ENCODE results near the gene ITGAV.

ITGAV gene

GRCh38 chr2:186614373-186614772, 24.5 kb downstream of the ITGAV start:
- no peak for DNase-seq

GRCh38 chr2:186617148-186617547, 27.3 kb downstream of the ITGAV start:
- no peak for DNase-seq

DNA sequence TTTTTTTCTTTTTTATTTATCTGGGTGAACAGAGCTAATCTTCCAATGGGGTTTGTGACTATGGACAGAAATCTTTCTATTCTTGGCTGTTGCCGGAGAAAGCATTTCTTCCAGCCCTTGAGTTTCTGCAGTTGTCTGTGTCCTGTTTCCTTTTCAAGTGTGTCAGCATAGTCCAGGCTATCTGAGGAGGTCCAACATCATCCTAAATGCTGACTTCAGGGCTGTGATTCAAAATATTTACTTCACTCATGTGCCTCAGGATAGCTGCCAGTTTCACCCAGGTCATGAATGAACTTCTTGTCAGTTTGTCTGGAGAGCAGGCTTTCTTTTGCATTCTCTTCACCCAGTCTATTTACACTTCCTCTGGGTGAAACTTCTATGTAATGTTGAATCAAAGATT, 27.9 kb downstream of the ITGAV start:
- no peak for DNase-seq

DNA sequence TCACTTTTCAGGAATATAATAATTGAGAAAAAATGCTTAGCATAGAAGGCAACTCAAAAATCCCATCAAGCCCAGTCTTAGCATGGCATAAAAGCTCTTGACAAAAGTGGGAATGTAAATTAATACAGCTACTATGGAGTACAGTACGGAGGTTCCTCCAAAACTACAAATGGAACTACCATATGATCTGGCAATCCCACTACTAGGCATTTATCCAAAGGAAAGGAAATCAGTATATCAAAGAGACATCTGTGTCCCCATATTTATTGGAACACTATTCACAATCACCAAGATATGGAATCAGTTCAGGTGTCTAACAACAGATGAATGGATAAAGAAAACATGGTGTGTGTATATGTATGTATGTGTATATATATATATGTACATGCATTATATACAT, 28.8 kb downstream of the ITGAV start:
- DNase-seq: no peak

- no peak for DNase-seq
These were observed 33.2 kb downstream of the ITGAV start for GRCh38 chr2:186623084-186623483.

DNA sequence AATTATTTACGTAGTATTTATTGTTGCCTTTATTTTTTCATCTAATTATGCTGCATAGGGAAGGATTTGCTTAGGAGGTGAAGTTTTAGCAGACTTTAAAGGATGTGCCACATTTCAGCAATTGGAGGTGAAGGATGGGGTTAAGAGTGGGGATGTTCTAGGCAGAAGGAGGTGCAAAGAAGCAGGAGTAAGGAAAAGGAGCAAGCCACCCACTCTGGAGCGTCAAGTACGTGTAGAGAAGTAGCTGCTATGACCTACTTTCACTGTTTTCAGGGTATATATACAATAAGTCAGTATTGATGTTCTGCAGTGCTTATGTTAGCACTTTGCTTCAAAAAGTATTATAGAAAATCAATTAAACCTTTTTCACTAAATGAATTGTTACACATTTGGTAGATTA, 34.4 kb downstream of the ITGAV start:
- no peak for DNase-seq

DNA sequence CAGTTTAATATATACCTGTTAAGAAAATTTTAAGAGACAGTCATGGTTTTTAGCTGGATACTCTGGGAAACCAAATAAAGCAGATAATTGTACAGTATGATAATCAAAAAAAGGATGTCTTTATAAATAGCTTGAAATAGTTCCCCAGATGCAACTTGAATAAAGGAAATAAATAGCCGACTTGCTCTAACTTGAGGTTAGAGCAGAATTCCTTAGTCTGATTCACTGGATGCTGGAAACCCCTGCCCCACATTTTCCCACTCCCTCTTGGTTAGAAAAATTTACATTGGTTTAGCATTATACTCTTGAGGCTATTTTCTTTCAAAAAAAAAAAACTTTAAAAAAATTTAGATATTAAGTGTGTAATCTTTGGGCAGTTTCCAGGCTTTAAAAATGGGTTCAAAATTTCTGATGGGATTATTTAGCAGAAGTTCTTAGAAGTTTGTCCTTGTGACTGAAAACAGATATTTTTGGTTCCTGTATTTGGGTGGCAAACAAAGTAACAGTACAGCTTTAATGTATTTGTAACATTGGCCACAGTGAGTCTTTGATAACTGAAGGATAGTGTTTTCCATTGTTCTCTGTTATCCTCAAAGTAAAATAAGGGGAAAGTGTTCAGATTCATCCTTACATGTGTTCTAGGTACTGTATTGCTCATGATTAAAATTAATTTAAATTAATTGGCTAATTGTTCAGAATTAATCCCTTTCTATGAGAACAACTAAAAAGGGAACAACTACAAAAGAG, 39.6 kb downstream of the ITGAV start:
- DNase-seq: no peak

DNA sequence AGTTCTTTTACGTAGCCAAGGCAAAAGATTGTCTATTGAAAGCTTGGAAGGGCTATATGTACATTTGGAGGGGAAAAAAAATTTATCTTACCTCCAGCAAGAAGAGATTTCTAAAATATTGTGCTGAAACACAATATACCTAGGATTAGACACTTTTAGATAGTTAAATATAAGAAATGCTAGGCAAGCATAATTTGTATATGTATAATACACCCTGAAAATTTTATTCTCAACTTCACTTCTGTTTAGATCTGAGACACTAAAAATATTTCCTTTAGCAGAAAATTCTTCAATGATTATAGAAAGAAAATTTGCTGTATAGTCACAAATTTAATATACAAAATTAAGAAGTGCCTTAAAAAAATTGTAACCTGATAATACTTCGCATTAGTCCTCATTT, 42.6 kb downstream of the ITGAV start:
- DNase-seq: no peak

- no peak for DNase-seq
These were observed 44.8 kb downstream of the ITGAV start for GRCh38 chr2:186634701-186635100.

- no peak for DNase-seq
These were observed 47.1 kb downstream of the ITGAV start for GRCh38 chr2:186636800-186637496.

GRCh38 chr2:186637497-186637800, 47.6 kb downstream of the ITGAV start:
- no peak for DNase-seq

- DNase-seq: no peak
These were observed 50.1 kb downstream of the ITGAV start for GRCh38 chr2:186639939-186640338.

- DNase-seq: no peak
These were observed 51.4 kb downstream of the ITGAV start for GRCh38 chr2:186641132-186641806.

- no peak for DNase-seq
These were observed 52.0 kb downstream of the ITGAV start for GRCh38 chr2:186641807-186642321.

DNA sequence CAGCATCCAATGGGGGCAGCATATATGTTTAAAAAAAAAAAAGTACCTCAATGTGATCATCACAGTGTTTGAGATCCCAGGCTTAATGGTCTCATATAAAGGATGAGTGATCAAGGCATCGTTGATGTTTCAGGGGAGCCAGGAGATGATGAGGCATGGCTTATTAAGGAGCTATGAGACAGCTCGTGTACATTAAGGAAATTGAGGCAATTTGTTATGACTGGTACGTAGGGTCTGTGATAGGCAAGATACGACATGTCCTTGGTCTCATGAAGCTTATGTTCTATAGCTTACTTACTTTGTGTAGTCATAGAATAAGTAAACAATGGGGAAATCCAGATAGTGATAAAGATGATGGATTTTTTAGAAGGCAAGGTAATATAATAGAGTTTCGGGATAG, 54.9 kb downstream of the ITGAV start:
- DNase-seq: no peak

DNA sequence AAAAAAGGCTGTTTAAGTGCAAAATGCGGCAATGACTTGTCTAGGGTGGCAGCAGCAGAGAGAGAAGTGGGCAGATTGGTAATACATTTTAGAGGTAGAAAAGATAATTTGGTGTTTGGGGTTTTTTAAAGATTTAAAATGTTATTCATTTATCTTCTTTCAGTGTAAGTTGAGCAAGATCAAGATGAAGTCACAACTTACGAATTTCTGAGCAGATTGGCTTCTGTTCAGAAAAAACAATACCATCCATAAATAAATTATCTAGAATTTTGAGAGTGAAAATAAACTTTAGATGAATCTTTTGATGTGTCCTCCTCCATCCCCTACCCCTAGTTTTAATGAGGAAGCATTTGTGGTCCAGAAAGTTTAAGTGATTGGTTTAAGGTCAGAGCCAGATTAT, 56.1 kb downstream of the ITGAV start:
- DNase-seq: no peak

DNA sequence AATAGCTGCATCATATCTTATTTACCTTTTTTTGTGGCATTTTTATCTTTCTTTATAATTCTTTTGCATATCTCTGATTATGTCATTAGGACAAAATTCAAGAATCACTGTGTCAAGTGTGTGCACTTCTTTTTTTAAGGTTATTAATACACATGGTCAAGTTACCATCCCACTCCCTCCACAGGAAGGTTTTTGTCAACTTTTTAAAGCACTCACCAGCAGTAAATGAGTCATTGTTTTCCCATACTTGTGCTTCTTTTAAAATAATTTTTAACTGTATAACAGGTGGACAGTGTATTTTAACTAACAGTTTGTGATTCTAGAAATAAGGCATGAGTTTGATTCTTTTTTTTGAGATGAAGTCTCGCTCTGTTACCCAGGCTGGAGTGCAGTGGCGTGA, 58.3 kb downstream of the ITGAV start:
- DNase-seq: no peak

GRCh38 chr2:186653511-186653910, 63.7 kb downstream of the ITGAV start:
- DNase-seq: no peak

GRCh38 chr2:186659383-186659782, 69.5 kb downstream of the ITGAV start:
- DNase-seq: no peak

GRCh38 chr2:186664385-186665043, 74.7 kb downstream of the ITGAV start:
- no peak for DNase-seq

DNA sequence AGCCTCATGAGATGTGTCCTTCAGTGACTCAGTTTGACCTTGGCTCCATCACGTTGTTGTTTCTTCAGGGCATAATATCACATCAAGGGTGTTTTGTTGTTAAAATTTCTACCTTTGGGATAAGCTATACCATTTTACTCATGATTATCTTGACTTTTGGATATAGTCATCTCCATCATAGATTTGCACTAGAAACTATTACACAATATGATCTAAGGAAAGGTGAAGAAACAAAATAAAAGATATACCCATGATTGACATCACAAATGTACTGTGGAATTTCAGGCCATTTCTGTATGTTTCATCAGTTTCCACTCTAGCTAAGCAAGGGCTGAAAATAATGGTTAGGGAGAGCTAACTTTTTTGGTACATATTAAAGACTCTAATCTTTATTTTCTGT, 79.3 kb downstream of the ITGAV start:
- no peak for DNase-seq

- no peak for DNase-seq
These were observed 81.0 kb downstream of the ITGAV start for GRCh38 chr2:186670831-186671230.

DNA sequence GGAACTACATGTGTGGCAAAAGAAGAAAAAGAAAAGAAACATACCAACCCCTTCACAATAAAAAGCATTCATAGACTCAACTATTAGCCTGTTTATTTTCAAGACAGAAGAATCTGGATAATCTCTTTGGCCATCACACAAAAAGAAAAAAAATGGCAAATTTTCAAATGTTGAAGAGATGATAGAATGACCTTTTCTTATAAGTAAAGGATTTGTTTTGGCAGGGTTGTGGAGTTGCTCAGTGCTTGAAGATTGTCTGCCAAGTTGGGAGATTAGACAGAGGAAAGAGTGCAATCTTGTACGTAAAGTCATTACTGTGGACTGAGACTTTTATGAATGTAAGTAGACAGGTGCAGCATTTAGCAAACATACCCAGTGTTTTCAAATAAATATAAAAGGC, 85.5 kb downstream of the ITGAV start:
- DNase-seq: no peak

- DNase-seq: no peak
These were observed 93.5 kb downstream of the ITGAV start for GRCh38 chr2:186683341-186683740.

All from SIG-M5 (cell line).